ENCODE measurements around the gene EIF4E. TPM values are rescaled to one million over a fixed set of nuclear protein-coding genes. Genes with fewer than 3 reads are reported as not detected.
"Not testable (repeated sequence)": the region's sequence is repeated elsewhere in the genome, so short reads cannot be mapped to it uniquely, and the experiment has no call there.

Gene EIF4E
- total RNA-seq, 2 donors from 2014 or later = 70.5 to 80.1 TPM

DNA sequence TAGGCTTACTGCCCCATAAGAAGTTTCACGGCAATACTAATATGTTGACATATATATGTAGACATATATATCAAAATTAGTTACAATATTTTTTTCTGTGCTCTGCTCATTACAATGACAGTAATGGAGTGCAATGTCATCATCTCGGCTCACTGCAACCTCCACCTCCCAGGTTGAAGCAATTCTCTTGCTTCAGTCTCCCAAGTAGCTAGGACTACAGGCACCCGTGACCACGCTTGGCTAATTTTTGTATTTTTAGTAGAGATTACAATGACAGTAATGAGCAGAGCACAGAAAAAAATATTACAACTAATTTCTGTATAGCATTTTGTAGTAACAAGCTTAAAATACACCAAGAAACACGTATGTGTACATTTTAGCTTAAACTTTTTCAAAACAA is 7.6 kb downstream of the EIF4E start:
- no peak for DNase-seq
- H3K4me1 Mint-ChIP-seq (ENCODE audit: low read depth) = peaks cover 31% of the 10 kb centered on the region
- ATAC-seq (replicated peaks in 1 of 2) = no peak
- no peaks in the 10 kb centered on the region for H3K27me3 Mint-ChIP-seq (ENCODE audit: low read depth)
- peaks cover 2 to 19% of the 10 kb centered on the region in 2 donors for H3K36me3 Mint-ChIP-seq (ENCODE audit: insufficient read depth in 2 of 2)
- H3K9me3 Mint-ChIP-seq = no peaks in the 10 kb centered on the region
- no peak overlapping the region for H3K4me3 Mint-ChIP-seq
- H3K27ac Mint-ChIP-seq = no peak overlapping the region

DNA sequence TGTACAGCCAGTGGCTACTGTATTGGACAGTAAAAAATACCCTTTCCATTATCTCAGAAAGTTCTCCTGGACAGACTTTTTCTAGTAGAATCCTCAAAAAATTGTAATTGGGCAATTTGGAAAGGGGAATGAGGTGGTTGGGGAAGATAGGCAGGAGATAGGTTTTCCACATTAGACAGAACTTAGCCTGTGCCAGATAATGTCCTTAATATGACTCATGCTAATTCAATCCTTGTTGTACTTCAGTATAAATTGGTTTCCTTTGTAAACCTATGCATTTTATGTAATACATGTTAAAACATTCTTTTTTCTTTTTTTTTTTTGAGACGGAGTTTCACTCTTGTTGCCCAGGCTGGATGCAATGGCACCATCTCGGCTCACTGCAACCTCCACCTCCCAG is 8.9 kb downstream of the EIF4E start:
- DNase-seq (no peak), ATAC-seq (replicated peaks in 1 of 2) (no peak)
- no peaks in the 10 kb centered on the region for H3K27me3 Mint-ChIP-seq (ENCODE audit: low read depth)
- no peak overlapping the region for H3K4me3 Mint-ChIP-seq
- H3K9me3 Mint-ChIP-seq = no peaks in the 10 kb centered on the region
- H3K4me1 Mint-ChIP-seq (ENCODE audit: low read depth) = peaks cover 28% of the 10 kb centered on the region
- peaks cover 2 to 15% of the 10 kb centered on the region in 2 donors for H3K36me3 Mint-ChIP-seq (ENCODE audit: insufficient read depth in 2 of 2)
- H3K27ac Mint-ChIP-seq = no peak overlapping the region

GRCh38 chr4:98910728-98911127 is 18.2 kb downstream of the EIF4E start:
- H3K9me3 Mint-ChIP-seq; DNase-seq; H3K27me3 Mint-ChIP-seq (ENCODE audit: low read depth); H3K36me3 Mint-ChIP-seq (ENCODE audit: insufficient read depth in 2 of 2); H3K27ac Mint-ChIP-seq; ATAC-seq (replicated peaks in 1 of 2); H3K4me3 Mint-ChIP-seq: not testable (repeated sequence)
- peaks cover 52% of the 10 kb centered on the region for H3K4me1 Mint-ChIP-seq (ENCODE audit: low read depth)

DNA sequence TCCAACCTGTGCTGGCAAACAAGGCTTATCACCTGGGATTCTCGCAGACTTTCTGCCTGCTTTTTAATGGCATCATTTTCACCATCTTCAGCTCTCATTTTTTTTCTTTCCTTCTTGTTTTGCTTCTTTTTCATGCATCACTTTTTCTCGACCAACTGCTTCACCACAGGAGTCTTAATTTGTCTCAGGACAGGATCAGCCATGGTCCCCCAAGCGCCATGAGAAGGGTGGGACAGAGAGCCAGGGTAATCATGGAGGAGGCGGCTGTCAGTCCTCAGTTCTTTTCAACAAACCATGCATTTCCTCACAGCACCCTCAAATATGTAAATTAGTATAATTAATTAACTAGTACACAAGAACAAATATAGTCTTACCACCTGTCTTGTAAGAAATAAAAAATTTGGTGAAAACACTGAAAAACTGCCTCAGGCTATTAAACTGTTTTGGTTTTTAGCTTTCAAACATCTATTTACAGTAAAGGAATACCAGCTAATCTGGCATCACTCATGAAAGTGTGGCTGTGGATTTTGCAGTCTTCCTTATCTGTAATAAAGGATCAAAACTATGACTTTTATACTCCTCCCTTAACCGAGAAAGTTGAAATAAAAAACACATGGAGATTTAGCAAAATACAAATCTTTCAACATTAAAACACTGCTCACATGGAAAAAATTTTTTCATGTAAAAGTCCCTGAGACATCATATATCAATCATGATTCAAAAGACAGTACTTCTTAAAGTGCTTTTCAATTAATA is 19.1 kb downstream of the EIF4E start:
- DNase-seq (no peak), ATAC-seq (replicated peaks in 1 of 2) (no peak)
- peaks cover 55% of the 10 kb centered on the region for H3K4me1 Mint-ChIP-seq (ENCODE audit: low read depth)
- peaks cover 0 to 11% of the 10 kb centered on the region in 2 donors for H3K36me3 Mint-ChIP-seq (ENCODE audit: insufficient read depth in 2 of 2)
- no peak overlapping the region for H3K27ac Mint-ChIP-seq
- no peaks in the 10 kb centered on the region for H3K9me3 Mint-ChIP-seq
- no peak overlapping the region for H3K4me3 Mint-ChIP-seq
- H3K27me3 Mint-ChIP-seq (ENCODE audit: low read depth) = no peaks in the 10 kb centered on the region

DNA sequence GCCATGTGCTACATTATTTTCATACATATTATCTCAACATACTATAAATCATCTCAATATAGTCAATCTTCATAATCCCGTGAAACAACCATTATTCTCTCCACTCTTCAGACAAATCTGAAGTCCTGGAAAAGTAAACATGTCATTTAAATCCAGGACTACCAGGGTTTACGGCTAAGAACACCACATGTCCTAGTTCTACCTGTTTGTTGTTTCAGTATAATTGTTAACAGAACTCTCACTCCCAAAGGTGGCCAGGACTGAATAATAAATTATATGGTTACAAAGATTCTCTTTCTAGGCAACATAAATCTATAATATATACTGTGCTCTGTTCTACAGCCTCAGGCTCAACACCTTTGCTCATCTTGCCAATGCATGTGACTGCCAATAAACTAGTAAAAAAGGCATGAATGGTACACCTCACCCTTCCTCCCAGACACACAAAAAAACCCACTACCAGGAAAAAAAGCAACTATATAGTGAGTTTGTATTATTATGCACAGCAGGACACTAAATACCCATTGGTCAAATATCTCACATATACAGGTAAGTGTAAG is 20.1 kb downstream of the EIF4E start:
- peaks cover 51% of the 10 kb centered on the region for H3K4me1 Mint-ChIP-seq (ENCODE audit: low read depth)

DNA sequence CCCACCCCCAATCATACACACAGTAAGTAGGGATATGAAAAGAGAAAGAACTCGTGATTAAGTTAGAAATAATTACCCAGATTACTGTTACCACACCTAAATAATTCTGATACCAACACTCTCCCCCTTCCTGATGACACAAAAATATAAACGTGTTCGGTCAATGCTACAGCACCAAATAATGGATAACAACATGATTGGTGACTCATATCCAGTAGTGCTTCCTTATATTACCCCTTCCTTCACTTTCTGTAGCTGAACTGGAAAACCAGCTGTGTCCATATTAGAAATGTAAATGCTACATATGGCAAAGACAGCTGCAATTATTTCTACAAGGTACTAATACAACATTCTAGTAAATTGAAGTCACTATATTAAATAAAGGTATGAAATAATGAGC is 20.8 kb downstream of the EIF4E start:
- Mint-ChIP-seq H3K27me3 (ENCODE audit: low read depth) (no peaks in the 10 kb centered on the region), H3K9me3 (no peaks in the 10 kb centered on the region), H3K4me3 (no peak overlapping the region), H3K36me3 (ENCODE audit: insufficient read depth in 2 of 2) (peaks cover 0 to 11% of the 10 kb centered on the region in 2 donors), H3K27ac (peak overlapping the region; percentile 0), H3K4me1 (ENCODE audit: low read depth) (peaks cover 51% of the 10 kb centered on the region)
- ATAC-seq (replicated peaks in 1 of 2) (no peak), DNase-seq (no peak)

More for the DNA sequence above, 20.1 kb downstream of the EIF4E start:
- no peak for DNase-seq
- no peaks in the 10 kb centered on the region for H3K27me3 Mint-ChIP-seq (ENCODE audit: low read depth)
- ATAC-seq (replicated peaks in 1 of 2) = no peak
- peak overlapping the region; percentile 6 for H3K27ac Mint-ChIP-seq
- peaks cover 0 to 11% of the 10 kb centered on the region in 2 donors for H3K36me3 Mint-ChIP-seq (ENCODE audit: insufficient read depth in 2 of 2)
- no peak overlapping the region for H3K4me3 Mint-ChIP-seq
- no peaks in the 10 kb centered on the region for H3K9me3 Mint-ChIP-seq

- no peak for DNase-seq
- H3K27me3 Mint-ChIP-seq (ENCODE audit: low read depth) = no peaks in the 10 kb centered on the region
- H3K9me3 Mint-ChIP-seq = no peaks in the 10 kb centered on the region
- no peak for ATAC-seq (replicated peaks in 1 of 2)
- peaks cover 4 to 26% of the 10 kb centered on the region in 2 donors for H3K36me3 Mint-ChIP-seq (ENCODE audit: insufficient read depth in 2 of 2)
- no peak overlapping the region for H3K27ac Mint-ChIP-seq
- no peak overlapping the region for H3K4me3 Mint-ChIP-seq
- peaks cover 62% of the 10 kb centered on the region for H3K4me1 Mint-ChIP-seq (ENCODE audit: low read depth)
Measured at GRCh38 chr4:98905839-98906238, 23.1 kb downstream of the EIF4E start.

DNA sequence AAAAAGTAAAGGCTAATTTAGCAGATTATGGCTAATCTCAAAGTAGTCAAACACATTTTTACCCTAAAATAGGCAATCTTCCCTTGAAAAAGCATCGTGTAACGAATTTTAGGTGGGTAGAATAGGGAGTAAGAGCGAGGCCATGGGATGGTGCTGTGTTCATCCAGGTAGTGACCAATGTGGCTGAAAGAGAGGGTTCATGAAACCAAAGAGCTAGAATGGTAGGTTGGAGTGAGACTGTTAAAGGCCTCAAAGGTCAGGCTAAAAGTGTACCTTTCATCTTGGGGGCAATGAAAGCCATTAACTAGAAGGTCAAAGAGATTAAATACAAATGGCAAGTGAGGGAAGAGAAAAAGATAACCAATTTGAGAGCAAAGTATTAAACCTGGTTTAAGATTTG is 23.6 kb downstream of the EIF4E start:
- Mint-ChIP-seq H3K27me3 (ENCODE audit: low read depth) (no peaks in the 10 kb centered on the region), H3K27ac (peak overlapping the region; percentile 2), H3K4me3 (no peak overlapping the region), H3K4me1 (ENCODE audit: low read depth) (peaks cover 61% of the 10 kb centered on the region), H3K9me3 (no peaks in the 10 kb centered on the region), H3K36me3 (ENCODE audit: insufficient read depth in 2 of 2) (peaks cover 6 to 31% of the 10 kb centered on the region in 2 donors)
- no peak for DNase-seq
- ATAC-seq (replicated peaks in 1 of 2) = no peak

GRCh38 chr4:98903963-98904362 is 25.0 kb downstream of the EIF4E start:
- ATAC-seq (replicated peaks in 1 of 2) (no peak), DNase-seq (no peak)
- Mint-ChIP-seq H3K36me3 (ENCODE audit: insufficient read depth in 2 of 2) (peaks cover 6 to 33% of the 10 kb centered on the region in 2 donors), H3K27me3 (ENCODE audit: low read depth) (no peaks in the 10 kb centered on the region), H3K27ac (no peak overlapping the region), H3K4me1 (ENCODE audit: low read depth) (peaks cover 53% of the 10 kb centered on the region), H3K4me3 (no peak overlapping the region), H3K9me3 (no peaks in the 10 kb centered on the region)

DNA sequence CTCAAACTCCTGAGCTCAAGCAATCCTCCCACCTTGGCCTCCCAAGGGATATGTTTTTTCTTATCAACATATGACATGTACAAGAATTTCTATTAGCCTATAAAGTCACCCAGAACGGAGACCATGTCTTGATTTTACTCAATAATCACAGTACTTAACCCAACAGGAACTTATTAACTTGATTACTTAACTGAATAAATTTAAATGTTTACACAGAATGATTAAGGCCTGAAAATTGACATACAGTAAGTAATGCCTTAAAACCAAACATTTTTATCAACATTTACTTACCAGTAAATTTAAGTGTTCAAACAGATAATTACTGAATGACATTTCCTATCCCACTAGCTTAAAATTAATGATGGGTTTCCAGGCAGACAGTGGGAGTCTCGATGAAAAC is 25.4 kb downstream of the EIF4E start:
- peaks cover 51% of the 10 kb centered on the region for H3K4me1 Mint-ChIP-seq (ENCODE audit: low read depth)
- no peak for DNase-seq
- H3K27ac Mint-ChIP-seq = no peak overlapping the region
- peaks cover 6 to 32% of the 10 kb centered on the region in 2 donors for H3K36me3 Mint-ChIP-seq (ENCODE audit: insufficient read depth in 2 of 2)
- no peaks in the 10 kb centered on the region for H3K9me3 Mint-ChIP-seq
- H3K27me3 Mint-ChIP-seq (ENCODE audit: low read depth) = no peaks in the 10 kb centered on the region
- no peak overlapping the region for H3K4me3 Mint-ChIP-seq
- ATAC-seq (replicated peaks in 1 of 2) = no peak

DNA sequence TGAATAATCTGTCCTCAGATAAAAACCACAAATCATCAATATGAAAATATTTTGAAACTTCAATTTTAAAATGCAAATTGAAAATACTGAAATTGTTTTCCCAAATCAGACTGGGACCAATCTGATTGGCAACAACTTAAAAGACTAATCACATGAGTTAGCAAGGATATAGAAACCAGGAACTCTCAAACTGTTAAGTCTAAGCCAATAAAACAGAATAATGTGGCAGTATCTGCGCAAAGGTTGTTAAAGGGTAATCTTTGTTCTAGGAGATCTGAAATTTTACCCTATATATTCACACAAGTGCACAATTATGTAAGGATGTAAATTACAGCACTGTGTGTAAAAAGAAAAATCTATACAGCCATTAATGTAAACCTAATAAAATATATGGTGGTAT is 29.7 kb downstream of the EIF4E start:
- peaks cover 30% of the 10 kb centered on the region for H3K4me1 Mint-ChIP-seq (ENCODE audit: low read depth)
- H3K4me3 Mint-ChIP-seq = no peak overlapping the region
- H3K9me3 Mint-ChIP-seq = no peaks in the 10 kb centered on the region
- peak overlapping the region; percentile 33 for H3K27ac Mint-ChIP-seq
- H3K27me3 Mint-ChIP-seq (ENCODE audit: low read depth) = no peaks in the 10 kb centered on the region
- ATAC-seq (replicated peaks in 1 of 2) (no peak), DNase-seq (no peak)
- peaks cover 9 to 40% of the 10 kb centered on the region in 2 donors for H3K36me3 Mint-ChIP-seq (ENCODE audit: insufficient read depth in 2 of 2)

- DNase-seq (no peak), ATAC-seq (replicated peaks in 1 of 2) (no peak)
- Mint-ChIP-seq H3K4me1 (ENCODE audit: low read depth) (peaks cover 8% of the 10 kb centered on the region), H3K27ac (peak overlapping the region; percentile 46), H3K36me3 (ENCODE audit: insufficient read depth in 2 of 2) (peaks cover 6 to 43% of the 10 kb centered on the region in 2 donors), H3K9me3 (no peaks in the 10 kb centered on the region), H3K27me3 (ENCODE audit: low read depth) (no peaks in the 10 kb centered on the region), H3K4me3 (no peak overlapping the region)
Measured at GRCh38 chr4:98891478-98892337, 37.2 kb downstream of the EIF4E start.
